Activated CD4-positive, alpha-beta T cell treated with anti-CD3 and anti-CD28 coated beads for 36 hours (primary cell): ENCODE results near the gene CELSR1. TPM values are rescaled to one million over a fixed set of nuclear protein-coding genes. Genes with fewer than 3 reads are reported as not detected.
"Not testable (repeated sequence)": the region's sequence is repeated elsewhere in the genome, so short reads cannot be mapped to it uniquely, and the experiment has no call there.

Experiments
- ATAC-seq: fragments of 200-7000 bp; cut with Tn5 transposase; one replicate; pipeline ENCODE4 v1.10.0; 2021; ENCODE audit warnings: mild to moderate bottlenecking, moderate library complexity
- CTCF ChIA-PET: fragments of 350-600 bp; sonication (Branson Sonifier 250); formaldehyde crosslinking; loops from one replicate; lab custom pipeline; 2021; ENCODE audit warnings: antibody characterized with exemption; lab: Charles Lee
- POLR2A ChIA-PET: fragments of 350-600 bp; sonication (Branson Sonifier 250); formaldehyde crosslinking; loops from one replicate; lab custom pipeline; 2021; ENCODE audit warnings: antibody characterized with exemption, inconsistent platforms; lab: Charles Lee
- DNase-seq: peaks from one replicate; pipeline ENCODE4 v3.0.0-alpha.2; 2020
- H3K27ac Mint-ChIP-seq: one replicate; pipeline ENCODE4 v1.8.0; 2021; ENCODE audit warnings: mixed read lengths
- H3K27me3 Mint-ChIP-seq: one replicate; pipeline ENCODE4 v1.8.0; 2021; ENCODE audit warnings: mixed read lengths
- H3K36me3 Mint-ChIP-seq: one replicate; pipeline ENCODE4 v1.8.0; 2021; ENCODE audit warnings: low read depth, mixed read lengths
- H3K4me1 Mint-ChIP-seq: one replicate; pipeline ENCODE4 v1.8.0; 2021; ENCODE audit warnings: mixed read lengths
- H3K4me3 Mint-ChIP-seq: one replicate; pipeline ENCODE4 v1.8.0; 2021; ENCODE audit warnings: mild to moderate bottlenecking, moderate library complexity, mixed read lengths
- H3K9me3 Mint-ChIP-seq: one replicate; pipeline ENCODE4 v1.8.0; 2021; ENCODE audit warnings: low read depth, mixed read lengths
- intact Hi-C, 2 experiments: fragments of 100-400 bp; cut with DNase I in 1 of 2; cut with micrococcal nuclease in 1 of 2; formaldehyde crosslinking; loops; one replicate each; pipeline versions ENCODE4 v1.14.2 to v1.15.1; 2022 to 2024; cut with DNase I, micrococcal nuclease
- total RNA-seq, 2 experiments: library from RNA; stranded (reverse); gene quantifications; one replicate each; pipeline ENCODE4 v1.2.3, GENCODE V29; 2021

The CELSR1 gene
- total RNA-seq, 2 experiments from 2014 or later: 0.43 to 0.46 TPM

DNA sequence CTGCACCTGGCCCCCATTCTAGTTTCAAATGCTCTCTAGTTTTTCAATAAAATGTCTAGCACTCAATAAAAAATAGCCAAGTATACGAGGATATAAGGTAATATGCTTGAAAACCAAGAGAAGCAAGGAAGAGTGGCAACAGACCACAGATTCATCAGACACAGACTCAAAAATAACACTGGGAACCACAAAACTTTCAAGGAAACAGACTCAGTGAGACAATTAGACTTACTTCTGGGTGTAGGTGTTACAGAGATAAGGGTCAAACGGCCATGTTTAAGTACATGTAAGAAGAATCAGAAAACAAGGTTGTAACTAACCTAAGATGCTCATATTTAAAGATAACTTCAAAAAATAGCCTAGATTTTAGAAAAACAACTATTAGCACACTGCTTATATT, 134.9 kb downstream of the CELSR1 start:
- ChIA-PET CTCF (no interaction called here), POLR2A (no interaction called here)
- H3K9me3 Mint-ChIP-seq: no peaks in the 10 kb centered on the region
- no peak for DNase-seq
- H3K4me1 Mint-ChIP-seq: peaks cover 2% of the 10 kb centered on the region
- H3K27me3 Mint-ChIP-seq: no peaks in the 10 kb centered on the region
- no peak overlapping the region for H3K4me3 Mint-ChIP-seq
- H3K27ac Mint-ChIP-seq: no peak overlapping the region
- intact Hi-C loops: no loop called here
- H3K36me3 Mint-ChIP-seq: no peaks in the 10 kb centered on the region
- ATAC-seq: no peak

DNA sequence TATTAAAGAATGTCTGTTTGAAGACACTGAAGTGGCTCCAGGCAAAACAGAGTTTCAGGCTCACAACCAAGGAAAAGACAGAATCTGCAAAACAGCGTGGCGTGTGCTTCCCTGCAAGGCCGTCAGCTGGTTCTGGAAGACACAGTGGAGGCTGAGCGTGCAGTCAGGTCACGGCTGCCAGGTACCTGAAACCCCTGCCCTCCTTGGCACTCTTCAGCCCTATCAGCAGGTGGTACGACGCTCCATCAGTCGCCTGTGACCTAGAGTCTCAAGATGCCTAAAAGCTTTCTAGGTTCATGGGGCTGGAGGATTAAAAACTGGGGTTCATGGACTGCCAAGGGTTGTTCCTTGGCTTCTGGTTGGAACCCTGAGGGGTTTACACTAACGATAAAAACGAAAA, 136.1 kb downstream of the CELSR1 start:
- no peaks in the 10 kb centered on the region for H3K9me3 Mint-ChIP-seq
- CTCF ChIA-PET: interaction anchor here (0.5 kb wide), 1 partner anchor 88 kb away, joined by 3 read pairs; no protein-coding TSS in a partner anchor
- no peak overlapping the region for H3K4me3 Mint-ChIP-seq

DNA sequence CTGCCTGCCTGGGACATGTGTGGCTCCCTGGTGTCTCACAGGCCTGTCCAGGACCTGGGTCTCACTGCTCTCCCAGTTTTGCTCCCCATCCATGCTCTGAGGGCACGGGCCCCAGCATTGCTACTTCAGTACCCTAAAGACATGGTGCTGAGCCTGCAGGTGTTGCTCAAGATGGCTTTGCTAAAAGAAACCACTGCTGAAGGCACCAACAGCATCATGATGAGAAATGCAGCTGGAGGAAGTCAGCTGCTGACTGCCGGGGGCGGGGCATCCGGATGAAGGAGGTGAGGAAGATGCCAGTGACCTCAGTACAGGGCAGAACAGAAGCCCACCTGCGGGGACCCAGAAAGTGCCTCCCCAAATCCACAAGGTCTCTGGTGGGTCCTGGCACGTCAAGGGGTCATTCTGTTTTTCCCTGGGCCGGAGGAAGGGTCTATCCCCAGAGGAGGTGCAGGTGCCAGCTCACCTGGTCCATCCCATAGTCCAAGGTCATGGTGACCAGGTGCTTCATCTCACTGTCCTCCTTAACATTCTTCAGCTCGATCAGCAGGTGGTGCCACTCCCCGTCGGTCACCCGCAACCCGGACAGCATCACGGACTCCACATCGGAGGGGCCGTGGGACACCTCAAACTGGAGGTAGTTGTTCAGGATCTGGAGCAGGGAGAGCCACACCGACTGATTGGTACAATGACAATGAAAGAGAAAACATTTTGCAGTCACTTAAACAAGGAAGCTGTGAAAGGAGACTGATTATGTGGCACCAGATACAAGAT, 138.0 kb downstream of the CELSR1 start:
- H3K4me1 Mint-ChIP-seq: peaks cover 2% of the 10 kb centered on the region

More for the DNA sequence above, 136.1 kb downstream of the CELSR1 start:
- no peaks in the 10 kb centered on the region for H3K36me3 Mint-ChIP-seq
- H3K27ac Mint-ChIP-seq: no peak overlapping the region
- no peaks in the 10 kb centered on the region for H3K27me3 Mint-ChIP-seq
- POLR2A ChIA-PET: no interaction called here
- intact Hi-C loops: no loop called here
- no peak for ATAC-seq
- H3K4me1 Mint-ChIP-seq: peaks cover 2% of the 10 kb centered on the region
- DNase-seq: no peak

DNA sequence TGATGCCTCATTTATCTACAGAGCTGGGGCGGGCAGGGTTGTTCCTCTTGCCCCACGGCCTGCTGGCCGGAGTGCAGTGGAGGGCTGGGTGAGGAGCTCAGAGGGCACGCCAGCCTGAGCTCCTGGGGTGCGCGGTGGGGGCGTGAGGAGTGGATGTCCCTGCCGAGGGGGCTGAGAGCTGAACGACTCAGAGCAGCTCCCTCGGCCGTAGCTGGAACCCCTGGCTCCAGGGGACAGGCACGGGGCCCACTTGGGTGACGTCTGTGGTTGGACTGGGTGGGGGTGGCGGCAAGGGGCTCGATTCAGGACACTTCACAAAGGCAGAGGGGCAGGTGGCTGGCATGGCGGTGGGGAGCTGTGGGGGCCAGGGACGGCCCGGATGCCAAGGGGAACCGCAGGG, 139.5 kb downstream of the CELSR1 start:
- ATAC-seq (no peak), DNase-seq (no peak)
- H3K27ac Mint-ChIP-seq: no peak overlapping the region
- H3K27me3 Mint-ChIP-seq: no peaks in the 10 kb centered on the region
- ChIA-PET POLR2A (no interaction called here), CTCF (interaction anchor here (0.6 kb wide), 1 partner anchor 66 kb away, joined by 4 read pairs; no protein-coding TSS in a partner anchor)
- peaks cover 6% of the 10 kb centered on the region for H3K4me1 Mint-ChIP-seq
- no peaks in the 10 kb centered on the region for H3K36me3 Mint-ChIP-seq
- no peak overlapping the region for H3K4me3 Mint-ChIP-seq
- intact Hi-C loops: no loop called here
- H3K9me3 Mint-ChIP-seq: no peaks in the 10 kb centered on the region

More for the DNA sequence above, 138.0 kb downstream of the CELSR1 start:
- H3K9me3 Mint-ChIP-seq: no peaks in the 10 kb centered on the region
- DNase-seq (no peak), ATAC-seq (no peak)
- H3K27me3 Mint-ChIP-seq: no peaks in the 10 kb centered on the region
- intact Hi-C loops: no loop called here
- no peaks in the 10 kb centered on the region for H3K36me3 Mint-ChIP-seq
- H3K4me3 Mint-ChIP-seq: no peak overlapping the region
- no peak overlapping the region for H3K27ac Mint-ChIP-seq
- POLR2A ChIA-PET: no interaction called here
- CTCF ChIA-PET: no interaction called here

DNA sequence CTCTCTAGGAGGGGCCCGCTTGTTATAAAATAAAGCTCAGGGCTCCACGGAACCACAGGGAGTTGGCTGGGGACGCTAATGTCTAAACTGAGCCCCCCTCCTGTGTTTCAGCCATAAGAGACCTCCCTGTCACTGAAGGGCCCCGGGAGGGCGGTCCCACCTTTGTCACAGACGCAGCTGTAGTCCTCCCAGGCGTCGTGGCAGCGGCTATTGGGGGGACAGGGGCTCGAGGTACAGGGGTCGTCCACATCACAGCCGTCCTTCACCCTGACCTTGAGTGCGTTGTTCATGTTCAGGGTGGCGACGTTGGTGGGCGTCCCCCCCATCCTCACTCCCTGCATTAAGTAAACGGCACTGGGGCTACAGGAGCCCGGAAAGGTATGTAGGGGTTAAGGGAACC, 139.9 kb downstream of the CELSR1 start:
- intact Hi-C loops: no loop called here
- no peak overlapping the region for H3K4me3 Mint-ChIP-seq
- ATAC-seq (no peak), DNase-seq (no peak)
- no peaks in the 10 kb centered on the region for H3K9me3 Mint-ChIP-seq
- no peaks in the 10 kb centered on the region for H3K36me3 Mint-ChIP-seq
- H3K4me1 Mint-ChIP-seq: peaks cover 6% of the 10 kb centered on the region
- CTCF ChIA-PET: no interaction called here
- POLR2A ChIA-PET: no interaction called here
- H3K27me3 Mint-ChIP-seq: no peaks in the 10 kb centered on the region
- H3K27ac Mint-ChIP-seq: no peak overlapping the region

DNA sequence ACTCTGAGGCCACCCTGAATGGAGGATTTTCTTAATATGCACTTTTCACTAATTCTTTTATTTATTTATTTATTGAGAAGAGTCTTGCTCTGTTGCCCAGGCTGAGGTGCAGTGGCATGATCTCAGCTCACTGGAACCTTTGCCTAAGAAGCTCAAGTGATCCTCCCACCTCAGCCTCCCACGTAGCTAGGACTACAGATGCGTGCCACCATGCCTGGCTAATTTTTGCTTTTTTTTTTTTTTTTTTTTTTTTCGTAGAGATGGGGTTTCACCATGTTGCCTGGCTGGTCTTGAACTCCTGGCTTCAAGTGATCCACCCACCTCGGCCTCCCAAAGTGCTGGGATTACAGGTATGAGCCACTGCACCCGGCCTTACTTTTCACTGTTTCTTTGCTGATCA, 140.4 kb downstream of the CELSR1 start:
- ATAC-seq, H3K36me3 Mint-ChIP-seq, H3K9me3 Mint-ChIP-seq, H3K27ac Mint-ChIP-seq, H3K27me3 Mint-ChIP-seq, intact Hi-C loops, H3K4me1 Mint-ChIP-seq, DNase-seq, POLR2A ChIA-PET, H3K4me3 Mint-ChIP-seq: not testable (repeated sequence)
- CTCF ChIA-PET: interaction anchor here (0.7 kb wide), 1 partner anchor 1108 kb away, joined by 3 read pairs; no protein-coding TSS in a partner anchor

DNA sequence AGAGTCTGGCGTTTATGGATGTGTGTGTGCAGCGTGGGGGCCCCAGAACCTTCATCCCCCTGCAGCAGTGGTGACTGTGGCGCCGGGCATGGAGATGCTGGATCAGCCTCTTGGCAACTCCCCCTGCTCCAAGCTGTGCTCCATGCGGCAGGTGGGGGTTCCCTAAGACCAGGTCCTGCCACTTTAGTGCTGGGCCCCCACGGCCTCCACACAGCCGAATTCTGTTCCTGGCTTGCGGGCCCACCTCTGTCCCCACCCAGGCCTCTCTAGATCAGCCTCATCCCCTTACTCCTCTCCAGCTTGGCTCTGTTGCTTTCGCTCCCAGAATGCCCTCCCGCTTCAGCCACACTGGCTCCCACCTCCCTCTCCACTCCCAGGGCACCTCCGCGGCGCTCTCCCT, 142.3 kb downstream of the CELSR1 start:
- Mint-ChIP-seq H3K4me1 (peaks cover 6% of the 10 kb centered on the region), H3K36me3 (no peaks in the 10 kb centered on the region), H3K27ac (no peak overlapping the region), H3K27me3 (no peaks in the 10 kb centered on the region), H3K9me3 (no peaks in the 10 kb centered on the region), H3K4me3 (no peak overlapping the region)
- POLR2A ChIA-PET: no interaction called here
- intact Hi-C loops: no loop called here
- ATAC-seq: no peak
- no peak for DNase-seq
- CTCF ChIA-PET: no interaction called here

DNA sequence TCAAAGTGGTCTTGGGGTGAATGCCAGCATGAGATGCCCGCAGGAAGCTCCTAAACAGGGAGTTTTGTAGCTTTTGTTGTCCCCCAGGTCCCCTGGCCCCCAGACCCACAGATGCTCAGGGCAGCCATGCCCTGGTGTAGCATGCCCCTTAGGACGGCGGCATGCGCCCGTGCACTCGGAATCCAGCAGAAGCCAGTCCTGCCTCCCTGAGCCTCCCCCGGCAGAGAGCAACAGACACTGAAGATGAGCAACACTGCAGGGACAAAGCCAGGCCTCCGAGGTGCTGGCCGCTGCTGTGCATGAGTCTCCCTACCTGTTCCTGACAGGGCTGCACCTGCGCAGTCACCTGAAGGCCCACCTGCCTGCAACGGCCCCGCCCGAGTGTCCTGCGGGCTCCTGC, 142.8 kb downstream of the CELSR1 start:
- intact Hi-C loops: no loop called here
- Mint-ChIP-seq H3K36me3 (no peaks in the 10 kb centered on the region), H3K27me3 (no peaks in the 10 kb centered on the region), H3K4me1 (peaks cover 6% of the 10 kb centered on the region), H3K9me3 (no peaks in the 10 kb centered on the region), H3K27ac (no peak overlapping the region), H3K4me3 (no peak overlapping the region)
- DNase-seq (no peak), ATAC-seq (no peak)
- ChIA-PET CTCF (no interaction called here), POLR2A (no interaction called here)

DNA sequence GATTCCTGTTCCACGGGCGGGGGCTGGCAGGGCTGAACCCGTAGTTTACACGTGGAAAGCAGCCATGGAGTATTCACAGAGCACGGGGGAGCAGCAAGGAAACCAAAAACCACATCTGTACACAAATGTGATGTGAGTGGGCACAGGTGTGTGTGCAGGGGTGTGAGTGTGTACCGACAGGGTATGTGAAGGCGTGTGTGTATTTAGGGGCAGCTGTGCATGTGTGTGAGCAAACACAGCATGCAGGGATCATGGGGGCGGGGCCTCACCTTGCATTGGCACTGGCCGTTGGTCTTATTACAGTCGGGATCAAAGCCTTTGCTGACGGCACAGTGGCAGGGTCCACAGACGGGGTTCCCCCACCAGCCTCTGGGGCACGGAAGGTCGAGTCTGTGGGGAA, 143.5 kb downstream of the CELSR1 start:
- no peak for DNase-seq
- no peak for ATAC-seq
- intact Hi-C loops: no loop called here
- Mint-ChIP-seq H3K27ac (no peak overlapping the region), H3K9me3 (no peaks in the 10 kb centered on the region), H3K36me3 (no peaks in the 10 kb centered on the region), H3K4me3 (no peak overlapping the region), H3K27me3 (no peaks in the 10 kb centered on the region), H3K4me1 (peaks cover 4% of the 10 kb centered on the region)
- POLR2A ChIA-PET: no interaction called here
- CTCF ChIA-PET: interaction anchor here (1.1 kb wide), 1 partner anchor 148 kb away, joined by 3 read pairs; no protein-coding TSS in a partner anchor

DNA sequence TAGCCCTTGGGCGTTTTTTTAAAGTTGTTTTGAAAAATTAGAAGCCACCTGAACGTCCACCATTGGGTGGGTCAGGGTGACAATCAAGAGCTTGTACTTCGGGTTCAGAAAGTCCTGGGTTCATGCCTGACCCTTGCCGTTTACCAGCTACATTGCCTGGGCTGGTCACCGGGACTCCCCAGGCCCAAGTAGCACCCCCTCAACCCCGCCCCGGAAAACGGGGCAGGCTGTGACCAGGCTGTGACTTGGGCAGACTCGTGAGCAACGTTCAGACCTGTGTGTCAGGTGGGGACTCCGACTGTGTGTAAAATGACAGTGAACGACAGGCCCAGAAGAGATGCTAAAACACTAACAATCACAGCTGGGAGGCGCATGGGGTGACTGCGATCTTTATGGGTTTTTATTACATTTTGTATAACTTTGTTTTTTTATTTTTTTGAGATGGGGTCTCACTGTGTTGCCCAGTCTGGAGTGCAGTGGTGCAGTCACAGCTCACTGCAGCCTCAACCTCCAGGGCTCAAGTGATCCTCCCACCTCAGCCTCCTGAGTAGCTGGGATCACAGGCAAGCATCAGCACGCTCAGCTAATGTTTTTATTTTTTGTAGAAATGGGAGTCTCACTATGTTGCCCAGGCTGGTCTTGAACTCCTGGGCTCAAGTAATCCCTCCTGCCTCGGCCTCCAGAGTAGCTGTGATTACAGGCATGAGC, 145.1 kb downstream of the CELSR1 start:
- Mint-ChIP-seq H3K27ac (no peak overlapping the region), H3K4me1 (peaks cover 4% of the 10 kb centered on the region), H3K27me3 (no peaks in the 10 kb centered on the region), H3K9me3 (no peaks in the 10 kb centered on the region), H3K36me3 (no peaks in the 10 kb centered on the region), H3K4me3 (no peak overlapping the region)
- POLR2A ChIA-PET: no interaction called here
- DNase-seq: no peak
- intact Hi-C loops: no loop called here
- no peak for ATAC-seq
- CTCF ChIA-PET: interaction anchor here (0.6 to 1.2 kb wide), 2 partner anchors 25 to 150 kb away, joined by 3 to 4 read pairs; no protein-coding TSS in a partner anchor

DNA sequence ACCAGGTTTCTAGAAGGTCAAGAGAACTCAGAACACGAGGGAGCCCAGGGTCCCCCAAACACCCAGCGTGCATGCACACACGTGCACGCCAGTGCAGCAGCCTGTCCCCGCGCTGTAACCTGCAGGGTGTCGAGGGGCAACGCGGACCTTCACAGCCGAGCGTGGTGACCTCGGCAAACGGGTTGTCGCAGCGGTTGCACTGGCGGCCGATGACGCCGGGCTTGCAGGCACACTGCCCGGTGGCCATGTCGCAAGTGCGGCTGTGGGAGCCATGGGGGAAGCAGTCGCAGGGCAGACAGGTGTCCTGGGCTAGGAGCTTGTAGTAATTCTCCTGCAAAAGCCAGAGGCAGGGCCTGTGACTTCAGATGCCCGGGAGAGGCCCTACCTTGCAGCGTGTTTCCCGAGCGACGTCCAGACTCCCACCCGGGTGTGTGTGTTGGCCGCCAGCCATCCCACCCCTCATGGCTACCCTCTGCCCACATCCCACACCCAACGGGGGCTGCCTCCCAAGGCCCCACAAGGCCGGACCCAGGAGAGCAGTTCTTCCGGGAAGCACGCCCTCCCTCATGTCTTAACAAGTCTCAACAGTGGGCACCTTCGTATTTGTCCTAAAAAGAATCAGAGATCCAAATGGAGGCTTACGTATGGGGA, 145.8 kb downstream of the CELSR1 start:
- ChIA-PET CTCF (interaction anchor here (1.2 kb wide), 1 partner anchor 151 kb away, joined by 4 read pairs; no protein-coding TSS in a partner anchor), POLR2A (no interaction called here)
- DNase-seq: no peak
- no peaks in the 10 kb centered on the region for H3K36me3 Mint-ChIP-seq
- no peaks in the 10 kb centered on the region for H3K9me3 Mint-ChIP-seq
- H3K27me3 Mint-ChIP-seq: no peaks in the 10 kb centered on the region
- H3K4me1 Mint-ChIP-seq: peaks cover 4% of the 10 kb centered on the region
- no peak overlapping the region for H3K27ac Mint-ChIP-seq
- ATAC-seq: no peak
- intact Hi-C loops: no loop called here
- no peak overlapping the region for H3K4me3 Mint-ChIP-seq
